Measurements from ENCODE around the gene CCDC57. TPM values are rescaled to one million over a fixed set of nuclear protein-coding genes. Genes with fewer than 3 reads are reported as not detected.

CCDC57 gene
- total and polyA plus RNA-seq, 2 of the 4 experiments (the other 2 are of a cell fraction), result 7.3 to 31.3 TPM

DNA sequence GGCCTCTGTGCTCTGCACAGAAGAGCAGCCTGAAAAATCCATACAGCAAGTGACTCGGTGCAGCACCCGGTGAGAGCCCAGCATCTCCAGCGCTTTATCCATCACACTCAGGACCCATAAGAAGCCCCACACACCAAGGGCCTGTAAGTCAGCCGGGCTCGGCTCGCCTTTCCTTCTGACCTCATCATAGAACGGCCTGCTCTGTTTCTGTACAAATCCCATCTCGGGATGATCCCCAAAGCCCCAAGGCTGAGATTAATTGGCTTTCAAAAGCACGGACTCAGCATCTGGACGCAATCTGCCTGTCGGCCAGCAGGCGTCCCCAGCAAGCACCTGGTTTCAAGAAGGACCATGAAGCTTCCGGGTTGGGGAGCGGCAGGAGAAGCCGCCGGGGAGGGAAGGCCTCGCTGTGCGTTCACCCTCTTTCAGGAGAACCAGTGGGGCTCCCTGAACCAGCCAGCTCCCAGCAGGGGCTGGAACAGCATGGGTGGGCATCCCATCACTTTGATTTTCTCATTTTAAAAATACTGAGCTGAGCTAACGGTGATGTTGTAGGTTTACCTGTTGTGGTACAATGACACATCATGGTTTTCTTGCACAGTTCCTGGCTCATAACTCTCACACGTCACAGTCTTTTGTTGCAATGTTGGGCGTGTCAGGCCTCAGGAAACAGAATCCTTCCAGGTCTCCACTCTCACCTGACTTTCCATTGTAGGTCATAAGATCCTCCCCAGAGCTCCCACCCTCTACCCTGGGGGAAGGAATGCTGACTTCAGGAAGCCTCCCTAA lies 6.7 kb downstream of the CCDC57 start:
- H3K4me2 ChIP-seq (ENCODE audit: low read depth, low read length), result peak overlapping the region; percentile 20
- no peak for TF ChIP-seq CHD1 (IDR thresholded peaks at IDR 0.05; ENCODE audit: low read depth, low read length)
- no peak for TF ChIP-seq NFE2L2 (IDR thresholded peaks at IDR 0.05; ENCODE audit: low read depth, low read length)
- TF ChIP-seq, protein P1, sequence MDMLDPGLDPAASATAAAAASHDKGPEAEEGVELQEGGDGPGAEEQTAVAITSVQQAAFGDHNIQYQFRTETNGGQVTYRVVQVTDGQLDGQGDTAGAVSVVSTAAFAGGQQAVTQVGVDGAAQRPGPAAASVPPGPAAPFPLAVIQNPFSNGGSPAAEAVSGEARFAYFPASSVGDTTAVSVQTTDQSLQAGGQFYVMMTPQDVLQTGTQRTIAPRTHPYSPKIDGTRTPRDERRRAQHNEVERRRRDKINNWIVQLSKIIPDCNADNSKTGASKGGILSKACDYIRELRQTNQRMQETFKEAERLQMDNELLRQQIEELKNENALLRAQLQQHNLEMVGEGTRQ (IDR thresholded peaks at IDR 0.05; ENCODE audit: low read depth, low read length), result no peak
- 0 out of 2 replicates have a peak, but pooled peaks have one; percentile 2 for TF ChIP-seq FOS (IDR thresholded peaks at IDR 0.05; ENCODE audit: low read depth, low read length)
- TF ChIP-seq SMC3 (IDR thresholded peaks at IDR 0.05; ENCODE audit: low read depth, low read length), result peak; percentile 81
- no peak for TF ChIP-seq RFX5 (IDR thresholded peaks at IDR 0.05; ENCODE audit: low read depth, low read length)
- TF ChIP-seq CEBPB (IDR thresholded peaks at IDR 0.05; ENCODE audit: low read depth, low read length), result peak; percentile 9; the same call in 1 of the 2 replicates
- peak; percentile 69 for TF ChIP-seq MAFK (IDR thresholded peaks at IDR 0.05; ENCODE audit: low read depth, low read length)
- peak; percentile 60; the same call in 1 of the 2 replicates for TF ChIP-seq MAZ (IDR thresholded peaks at IDR 0.05; ENCODE audit: borderline replicate concordance, low read depth, low read length)
- TF ChIP-seq MXI1 (IDR thresholded peaks at IDR 0.05; ENCODE audit: borderline replicate concordance, low read depth, low read length), result 0 out of 2 replicates have a peak, but pooled peaks have one; percentile 22
- TF ChIP-seq BHLHE40 (IDR thresholded peaks at IDR 0.05; ENCODE audit: low read depth, low read length), result no peak
- TF ChIP-seq POLR2A (IDR thresholded peaks at IDR 0.05; ENCODE audit: low read depth, low read length), result no peak
- TF ChIP-seq RAD21 (IDR thresholded peaks at IDR 0.05; ENCODE audit: low read length), result peak; percentile 76
- peak; percentile 18 for TF ChIP-seq RCOR1 (IDR thresholded peaks at IDR 0.05; ENCODE audit: insufficient replicate concordance, low read length)
- TF ChIP-seq, protein P2, sequence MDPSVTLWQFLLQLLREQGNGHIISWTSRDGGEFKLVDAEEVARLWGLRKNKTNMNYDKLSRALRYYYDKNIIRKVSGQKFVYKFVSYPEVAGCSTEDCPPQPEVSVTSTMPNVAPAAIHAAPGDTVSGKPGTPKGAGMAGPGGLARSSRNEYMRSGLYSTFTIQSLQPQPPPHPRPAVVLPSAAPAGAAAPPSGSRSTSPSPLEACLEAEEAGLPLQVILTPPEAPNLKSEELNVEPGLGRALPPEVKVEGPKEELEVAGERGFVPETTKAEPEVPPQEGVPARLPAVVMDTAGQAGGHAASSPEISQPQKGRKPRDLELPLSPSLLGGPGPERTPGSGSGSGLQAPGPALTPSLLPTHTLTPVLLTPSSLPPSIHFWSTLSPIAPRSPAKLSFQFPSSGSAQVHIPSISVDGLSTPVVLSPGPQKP (IDR thresholded peaks at IDR 0.05; ENCODE audit: borderline replicate concordance, low read depth, low read length), result no peak

More for the DNA sequence above, 6.7 kb downstream of the CCDC57 start:
- Histone ChIP-seq H3K36me3 (ENCODE audit: control insufficient read depth, insufficient read depth, low read length) (peaks cover 2% of the 10 kb centered on the region; the same call in 1 of the 2 replicates), H4K91ac (ENCODE audit: insufficient read depth, low read depth, low read length) (peak overlapping the region; percentile 79), H2BK5ac (ENCODE audit: low read depth, low read length, poor library complexity, severe bottlenecking) (peak overlapping the region; percentile 31), H3K9me1 (ENCODE audit: insufficient read depth, low read length) (peaks cover 9% of the 10 kb centered on the region), H2AK9ac (replicated peaks; ENCODE audit: low read depth, low read length, poor library complexity) (peak overlapping the region; percentile 66), H2BK20ac (ENCODE audit: low read depth, low read length) (no peak overlapping the region; the same call in 1 of the 2 replicates), H2BK15ac (ENCODE audit: low read depth, low read length) (peak overlapping the region; percentile 20; the same call in 1 of the 3 replicates), H3K79me1 (ENCODE audit: low read depth in 1 of 2, low read length in 2 of 2) (peaks cover 10 to 43% of the 10 kb centered on the region in 2 experiments), H3K27ac (ENCODE audit: insufficient read depth, low read length) (peak overlapping the region; percentile 12), H3K4me1 (ENCODE audit: control insufficient read depth, insufficient read depth, low read length) (peaks cover 11% of the 10 kb centered on the region), H3K4me3 (ENCODE audit: insufficient read depth, low read depth, low read length) (no peak overlapping the region), H4K5ac (ENCODE audit: low read depth, low read length) (peak overlapping the region; percentile 90), H4K8ac (ENCODE audit: low read depth in 2 of 2, low read length in 2 of 2) (peak overlapping the region; percentile 79 to 94), H3K14ac (replicated peaks; ENCODE audit: low read depth, low read length) (peak overlapping the region; percentile 35; the same call in 1 of the 2 replicates), H2BK120ac (ENCODE audit: low read depth, low read length) (peak overlapping the region; percentile 50), H3K27me3 (ENCODE audit: control insufficient read depth, insufficient read depth, low read length) (no peaks in the 10 kb centered on the region), H3K23ac (ENCODE audit: low read depth, low read length) (no peak overlapping the region), H4K20me1 (ENCODE audit: insufficient read depth, low read length) (peaks cover 18% of the 10 kb centered on the region), H3K4ac (ENCODE audit: low read depth, low read length) (peak overlapping the region; percentile 78), H2AK5ac (ENCODE audit: low read depth, low read length) (peak overlapping the region; percentile 74), H3K9ac (ENCODE audit: low read depth, low read length) (peak overlapping the region; percentile 21; the same call in 1 of the 2 replicates), H3K18ac (ENCODE audit: low read depth, low read length) (peak overlapping the region; percentile 36; the same call in 1 of the 2 replicates), H3K56ac (ENCODE audit: extremely low read depth, insufficient read depth, low read length) (peak overlapping the region; percentile 34; the same call in 1 of the 2 replicates), H3K9me3 (ENCODE audit: control insufficient read depth, insufficient read depth, low read length) (no peaks in the 10 kb centered on the region), H2AFZ (replicated peaks; ENCODE audit: low read length, poor library complexity) (peak overlapping the region; percentile 88)
- in situ Hi-C loops (cut with MboI; ENCODE audit: low sequenced_read_pairs) (no loop called here), intact Hi-C loops (cut with micrococcal nuclease) (loop anchor here (1.0 to 5.0 kb wide), 2 partner anchors 23 to 36 kb away; partner anchors contain the start of gene SLC16A3), dilution Hi-C loops (cut with HindIII; ENCODE audit: low sequenced_read_pairs, unreplicated experiment) (no loop called here)
- no TSS peak for BruUV-seq (replicated peaks)
- ChIA-PET POLR2A (ENCODE audit: unreplicated experiment) (interaction anchor here (1.1 kb wide), 1 partner anchor 23 kb away, joined by 3 read pairs; no protein-coding TSS in a partner anchor), CTCF (interaction anchor here (0.7 to 1.2 kb wide), 6 partner anchors 10 to 176 kb away, joined by 3 to 5 read pairs (median 3); partner anchors contain the start of gene SLC16A3)
- WGBS, 2 experiments (ENCODE audit: extremely low coverage in 2 of 2, insufficient read length in 1 of 2), result 65% methylated on average over 6 of the region's 21 CpGs; no CpG with 5 or more reads in 1 of the 2 experiments
- peak; percentile 84 for DNase-seq
- peak; percentile 91 for ATAC-seq (ENCODE audit: low read depth)

Measured in IMR-90 (cell line).